Pancreas (tissue), 10 donors: ENCODE measurements around the gene STOX2. TPM values are rescaled to one million over a fixed set of nuclear protein-coding genes. Genes with fewer than 3 reads are reported as not detected.

ENCODE experiments used
- ATAC-seq, 4 donors: fragments of 200-7000 bp; cut with Tn5 transposase; one replicate each; pipeline versions ENCODE4 v1.8.0 to v1.9.1; 2020; ENCODE audit warnings: mild to moderate bottlenecking in 4 of 4, moderate library complexity in 4 of 4
- DNase-seq, 6 donors: peaks; one replicate each; pipeline ENCODE4 v3.0.0-alpha.2; 2020
- FAIRE-seq: peaks from 2 replicates; lab custom pipeline; 2012; peaks lifted over from hg19 to GRCh38; lab: Jason Lieb, UNC
- H3K27ac ChIP-seq, 4 donors: fragments of 200-600 bp; sonication (generic); 1 replicate in 3 of 4; 2 replicates in 1 of 4; pipeline versions ENCODE4 v1.5.0 to v1.8.0; 2020
- H3K27me3 ChIP-seq, 4 donors: fragments of 200-600 bp; one replicate each; pipeline ENCODE4 v1.8.0; 2021
- H3K36me3 ChIP-seq, 3 donors: fragments of 200-600 bp; sonication (generic) in 1 of 3; one replicate each; pipeline versions ENCODE4 v1.5.0 to v1.8.0; 2020 to 2021
- H3K4me1 ChIP-seq, 3 donors: fragments of 200-600 bp; one replicate each; pipeline ENCODE4 v1.8.0; 2021
- H3K4me3 ChIP-seq, 4 donors: fragments of 200-600 bp; sonication (generic) in 2 of 4; one replicate each; pipeline versions ENCODE4 v1.5.0 to v1.8.0; 2020 to 2021
- H3K9me3 ChIP-seq, 4 donors: fragments of 200-600 bp; one replicate each; pipeline ENCODE4 v1.8.0; 2021
- CTCF ChIP-seq, 4 donors: fragments of 200-600 bp; sonication (generic) in 3 of 4; IDR thresholded peaks; one replicate each; pipeline versions ENCODE4 v1.5.0 to v1.8.0; 2021; ENCODE audit warnings: antibody characterized with exemption in 4 of 4
- WGBS, 2 donors: extraction: QIAGEN DNeasy Blood & Tissue Kit; methylation state at CpG; one replicate each; pipeline ENCODE4 v1.1.7; 2013; 5-methylcytosine and 5-hydroxymethylcytosine counted together
- intact Hi-C, 3 donors: fragments of 100-400 bp; cut with DNase I; formaldehyde crosslinking; loops; one replicate each; pipeline versions ENCODE4 v1.11.1 to v1.14.2; 2022
- polyA plus RNA-seq, 2 donors: library from polyadenylated mRNA; stranded (reverse); fragments of 200-250 nt; gene quantifications; one replicate each; pipeline ENCODE4 v1.2.3, GENCODE V29; 2013
- total RNA-seq, 6 donors: library from RNA; stranded (reverse); fragmentation: NEBNext Ultra II Directional in 4 of 6; extraction: Animal tissue kit (Norgen Biotek cat#: 25700) in 4 of 6; gene quantifications; one replicate each; pipeline versions ENCODE4 v1.2.1 to v1.2.4, GENCODE V29; 2021 to 2023
- donor health status: healthy with polysubstance abuse.
- donor health status: DM: no; HTN: no; CAD: no; lungs with moderate emphysema.
- donor health status: DM: no; HTN: no; CAD: no.
- donor health status: control.
- donor health status: control.
- donor health status: Bipolar disorder and iron deficiency.
- donor health status: DM: yes; HTN: yes; CAD: no.
- donor health status: DM: no; HTN: no; CAD: no.
- donor health status: DM: no; HTN: no; CAD: no.
- donor health status: DM: yes; HTN: yes; CAD: no.

Gene STOX2
- total and polyA plus RNA-seq, 8 donors: 3.5 to 11.9 (median 8.8) TPM

GRCh38 chr4:184021389-184021788, 116.3 kb downstream of the STOX2 start:
- no peaks in the 10 kb centered on the region for H3K27me3 ChIP-seq
- H3K9me3 ChIP-seq: no peaks in the 10 kb centered on the region
- peak in 1 of 4 donors; percentile 34 for ATAC-seq
- WGBS, 2 donors: 81 to 89% methylated on average over 3 of the region's 3 CpGs
- no peak for DNase-seq
- H3K27ac ChIP-seq: no peak overlapping the region
- peaks cover 0 to 8% (median 0%) of the 10 kb centered on the region in 3 donors for H3K36me3 ChIP-seq
- no peaks in the 10 kb centered on the region for H3K4me1 ChIP-seq
- H3K4me3 ChIP-seq: no peak overlapping the region
- no peak for FAIRE-seq
- intact Hi-C loops: no loop called here
- no peak for TF ChIP-seq CTCF (IDR thresholded peaks at IDR 0.05)

- no peak overlapping the region for H3K4me3 ChIP-seq
- TF ChIP-seq CTCF (IDR thresholded peaks at IDR 0.05): no peak
- ATAC-seq: no peak
- no peak for FAIRE-seq
- DNase-seq: no peak
- H3K4me1 ChIP-seq: peaks cover 0 to 4% (median 0%) of the 10 kb centered on the region in 3 donors
- intact Hi-C loops: no loop called here
- WGBS, 2 donors: 82 to 85% methylated on average over 9 of the region's 9 CpGs
- H3K27me3 ChIP-seq: no peaks in the 10 kb centered on the region
- H3K27ac ChIP-seq: no peak overlapping the region
- no peaks in the 10 kb centered on the region for H3K36me3 ChIP-seq
- no peaks in the 10 kb centered on the region for H3K9me3 ChIP-seq
Measured at GRCh38 chr4:184022679-184023383, 117.7 kb downstream of the STOX2 start.

- intact Hi-C loops: no loop called here
- H3K27me3 ChIP-seq: no peaks in the 10 kb centered on the region
- no peak for DNase-seq
- H3K4me3 ChIP-seq: no peak overlapping the region
- TF ChIP-seq CTCF (IDR thresholded peaks at IDR 0.05): no peak
- no peaks in the 10 kb centered on the region for H3K36me3 ChIP-seq
- no peak for FAIRE-seq
- no peak overlapping the region for H3K27ac ChIP-seq
- H3K9me3 ChIP-seq: no peaks in the 10 kb centered on the region
- 40 to 43% methylated on average over 4 of the region's 4 CpGs for WGBS, 2 donors
- ATAC-seq: peak in 1 of 4 donors; percentile 37
- peaks cover 0 to 4% (median 0%) of the 10 kb centered on the region in 3 donors for H3K4me1 ChIP-seq
Measured at GRCh38 chr4:184024637-184025036, 119.5 kb downstream of the STOX2 start.

- ATAC-seq: no peak
- DNase-seq: no peak
- intact Hi-C loops: no loop called here
- Histone ChIP-seq H3K27ac (no peak overlapping the region), H3K4me3 (no peak overlapping the region), H3K4me1 (peaks cover 0 to 4% (median 0%) of the 10 kb centered on the region in 3 donors), H3K9me3 (no peaks in the 10 kb centered on the region), H3K36me3 (no peaks in the 10 kb centered on the region), H3K27me3 (no peaks in the 10 kb centered on the region)
- no peak for TF ChIP-seq CTCF (IDR thresholded peaks at IDR 0.05)
- 88 to 93% methylated on average over 18 of the region's 18 CpGs for WGBS, 2 donors
- no peak for FAIRE-seq
Measured at GRCh38 chr4:184028561-184029374, 123.7 kb downstream of the STOX2 start.
